ENCODE data around the gene SLC8A3.

DNA sequence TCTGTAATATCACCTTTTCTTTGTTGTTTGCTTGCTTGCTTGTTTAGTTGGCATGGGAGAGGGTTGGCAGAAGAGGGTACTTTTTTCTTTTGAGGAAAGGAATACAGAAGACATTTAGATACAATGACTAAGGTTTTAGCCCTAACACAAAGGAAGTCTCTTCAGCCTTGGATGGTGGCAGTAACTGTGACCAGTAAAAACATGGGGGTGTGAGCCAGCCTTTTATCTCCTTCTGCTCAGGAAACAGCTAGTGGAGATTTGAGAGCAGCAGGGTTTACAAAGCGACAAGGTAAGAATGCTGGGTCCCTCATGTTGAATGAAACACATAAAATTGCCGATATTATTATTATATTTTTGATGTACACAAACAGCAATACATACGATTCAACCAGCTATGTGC lies 40.4 kb downstream of the SLC8A3 start:
- TF ChIP-seq, protein P1, sequence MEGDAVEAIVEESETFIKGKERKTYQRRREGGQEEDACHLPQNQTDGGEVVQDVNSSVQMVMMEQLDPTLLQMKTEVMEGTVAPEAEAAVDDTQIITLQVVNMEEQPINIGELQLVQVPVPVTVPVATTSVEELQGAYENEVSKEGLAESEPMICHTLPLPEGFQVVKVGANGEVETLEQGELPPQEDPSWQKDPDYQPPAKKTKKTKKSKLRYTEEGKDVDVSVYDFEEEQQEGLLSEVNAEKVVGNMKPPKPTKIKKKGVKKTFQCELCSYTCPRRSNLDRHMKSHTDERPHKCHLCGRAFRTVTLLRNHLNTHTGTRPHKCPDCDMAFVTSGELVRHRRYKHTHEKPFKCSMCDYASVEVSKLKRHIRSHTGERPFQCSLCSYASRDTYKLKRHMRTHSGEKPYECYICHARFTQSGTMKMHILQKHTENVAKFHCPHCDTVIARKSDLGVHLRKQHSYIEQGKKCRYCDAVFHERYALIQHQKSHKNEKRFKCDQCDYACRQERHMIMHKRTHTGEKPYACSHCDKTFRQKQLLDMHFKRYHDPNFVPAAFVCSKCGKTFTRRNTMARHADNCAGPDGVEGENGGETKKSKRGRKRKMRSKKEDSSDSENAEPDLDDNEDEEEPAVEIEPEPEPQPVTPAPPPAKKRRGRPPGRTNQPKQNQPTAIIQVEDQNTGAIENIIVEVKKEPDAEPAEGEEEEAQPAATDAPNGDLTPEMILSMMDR (IDR thresholded peaks at IDR 0.05) = no peak
- no peak for TF ChIP-seq POLR2A (IDR thresholded peaks at IDR 0.05)
